ENCODE data around the gene DNAH14. TPM values are rescaled to one million over a fixed set of nuclear protein-coding genes. Genes with fewer than 3 reads are reported as not detected.

The DNAH14 gene
- polyA plus RNA-seq, 1 donor from 2014 or later, result 0.10 TPM

- H3K4me3 Mint-ChIP-seq, result peak overlapping the region in 1 of 4 donors; percentile 45
- no peaks in the 10 kb centered on the region for H3K9me3 Mint-ChIP-seq
- H3K27ac Mint-ChIP-seq, result peak overlapping the region in 2 of 3 donors; percentile 5 to 48
- peaks cover 36 to 51% (median 48%) of the 10 kb centered on the region in 3 donors for H3K4me1 Mint-ChIP-seq
- H3K27me3 Mint-ChIP-seq, result no peaks in the 10 kb centered on the region
- H3K36me3 Mint-ChIP-seq, result no peaks in the 10 kb centered on the region
These were observed 511.1 kb downstream of the DNAH14 start for GRCh38 chr1:225440380-225441221.

DNA sequence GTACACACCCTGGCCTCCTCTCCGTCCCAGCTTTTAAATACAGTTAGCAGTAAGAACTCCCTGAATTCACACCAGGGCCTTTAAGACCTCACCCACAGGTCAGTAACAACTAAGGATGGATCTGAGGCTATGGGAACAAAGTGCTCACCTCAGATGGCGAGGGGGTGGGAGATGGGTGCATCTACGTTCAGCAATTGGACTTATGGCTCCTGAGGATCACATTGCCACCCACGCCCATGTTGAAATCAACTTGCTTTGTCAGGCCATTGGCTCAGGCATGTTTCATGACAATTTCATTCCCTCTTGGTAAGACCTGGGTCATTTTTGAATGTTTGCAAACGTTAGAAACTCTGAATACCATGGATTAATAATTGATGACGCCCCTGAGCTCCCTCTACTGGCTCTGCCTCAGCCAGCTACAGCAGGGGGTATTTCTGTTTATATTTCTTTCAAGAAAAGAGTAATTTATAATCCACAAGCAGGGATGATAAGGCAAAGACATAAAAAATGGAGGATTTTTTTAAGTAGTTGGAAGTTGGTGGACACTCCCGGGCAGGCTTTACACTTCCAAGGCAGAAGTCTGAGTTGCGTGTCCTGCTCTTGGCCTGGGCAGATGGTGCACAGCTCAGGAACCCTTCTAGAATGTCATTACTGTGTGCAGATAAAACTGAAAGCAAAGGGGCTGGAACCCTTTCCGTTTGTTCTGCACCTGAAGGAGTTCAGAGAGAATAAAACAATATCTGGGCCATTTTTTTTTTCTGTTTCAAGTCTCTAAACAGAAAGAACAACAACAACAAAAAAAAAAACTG lies 512.0 kb downstream of the DNAH14 start:
- H3K27ac Mint-ChIP-seq, result peak overlapping the region in 2 of 3 donors; percentile 48 to 50
- peak overlapping the region in 2 of 4 donors; percentile 59 to 80 for H3K4me3 Mint-ChIP-seq
- no peaks in the 10 kb centered on the region for H3K36me3 Mint-ChIP-seq
- no peaks in the 10 kb centered on the region for H3K27me3 Mint-ChIP-seq
- peaks cover 31 to 49% (median 39%) of the 10 kb centered on the region in 3 donors for H3K4me1 Mint-ChIP-seq
- no peaks in the 10 kb centered on the region for H3K9me3 Mint-ChIP-seq

GRCh38 chr1:225442123-225442505 lies 512.6 kb downstream of the DNAH14 start:
- Mint-ChIP-seq H3K4me3 (peak overlapping the region in 2 of 4 donors; percentile 46 to 80), H3K27ac (peak overlapping the region in 2 of 3 donors; percentile 48 to 50), H3K27me3 (no peaks in the 10 kb centered on the region), H3K9me3 (no peaks in the 10 kb centered on the region), H3K4me1 (peaks cover 28 to 45% (median 34%) of the 10 kb centered on the region in 3 donors), H3K36me3 (no peaks in the 10 kb centered on the region)

DNA sequence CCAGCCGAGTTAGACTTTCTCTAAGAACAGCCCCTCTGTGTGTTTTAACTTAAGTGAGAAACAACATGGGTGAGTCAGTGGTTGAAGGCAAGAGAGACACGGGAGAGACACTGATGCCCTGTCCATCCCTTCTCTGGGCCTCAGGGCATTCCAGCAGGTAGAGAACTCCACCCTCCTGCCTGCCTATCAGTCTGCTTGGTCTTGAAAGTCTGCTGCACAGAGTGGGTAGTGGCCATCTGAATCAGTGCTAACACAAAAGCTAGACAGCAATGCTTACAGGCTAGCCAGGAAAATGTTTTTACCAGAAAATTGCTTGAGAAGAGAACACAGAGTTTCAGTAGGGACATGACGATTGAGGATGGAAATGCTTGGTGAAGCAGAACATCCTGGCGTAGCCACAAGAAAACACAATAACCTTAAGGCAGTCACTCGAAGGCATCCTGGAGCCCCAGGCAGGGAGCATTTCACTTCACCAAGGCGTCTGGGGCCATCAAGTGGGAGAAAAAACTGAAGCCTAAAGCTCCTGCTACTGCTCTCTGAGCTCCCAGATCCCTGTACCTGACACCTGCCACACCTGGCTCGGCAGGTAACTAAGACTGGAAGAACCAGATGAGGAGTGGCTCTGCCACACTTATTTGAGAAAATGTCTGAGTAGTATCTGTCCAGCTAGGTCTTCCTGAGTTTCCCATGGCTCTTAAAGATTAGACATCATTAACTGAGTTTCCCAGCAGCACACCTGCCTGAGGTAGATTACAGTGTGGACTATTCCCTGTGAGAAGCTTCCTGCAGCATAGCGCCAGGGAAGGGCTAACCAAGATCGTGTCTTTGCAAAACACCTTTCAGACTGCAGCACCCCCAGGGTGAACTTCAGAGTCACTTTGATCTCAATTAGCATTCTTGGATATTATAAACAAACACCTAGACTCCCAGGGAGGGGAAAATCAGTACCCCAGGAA lies 516.4 kb downstream of the DNAH14 start:
- peak overlapping the region in 3 of 4 donors; percentile 80 to 89 (median 86) for H3K4me3 Mint-ChIP-seq
- H3K4me1 Mint-ChIP-seq, result peaks cover 27 to 47% (median 29%) of the 10 kb centered on the region in 3 donors
- no peaks in the 10 kb centered on the region for H3K9me3 Mint-ChIP-seq
- no peaks in the 10 kb centered on the region for H3K36me3 Mint-ChIP-seq
- no peaks in the 10 kb centered on the region for H3K27me3 Mint-ChIP-seq
- peak overlapping the region; percentile 59 to 94 (median 79) for H3K27ac Mint-ChIP-seq

DNA sequence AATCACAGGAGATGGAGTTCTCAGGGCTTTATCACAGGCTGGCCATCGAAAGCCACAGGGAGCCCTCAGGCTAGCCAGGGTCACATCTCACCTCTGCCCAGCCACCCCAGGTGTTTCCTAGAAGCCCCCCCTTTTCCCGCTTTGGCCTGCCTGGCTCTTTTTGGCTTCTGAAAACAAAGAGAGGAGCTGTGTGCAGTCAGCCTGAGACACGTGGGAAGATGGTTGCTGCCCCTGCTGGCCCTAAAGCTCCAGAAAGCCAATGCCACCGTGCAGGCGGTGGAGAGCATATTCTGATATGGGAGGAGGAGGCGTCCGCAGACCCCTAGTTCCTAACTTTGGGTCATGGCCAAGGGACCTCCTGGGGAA lies 517.1 kb downstream of the DNAH14 start:
- H3K36me3 Mint-ChIP-seq, result no peaks in the 10 kb centered on the region
- H3K27me3 Mint-ChIP-seq, result no peaks in the 10 kb centered on the region
- no peak overlapping the region for H3K27ac Mint-ChIP-seq
- H3K4me1 Mint-ChIP-seq, result peaks cover 25 to 46% (median 27%) of the 10 kb centered on the region in 3 donors
- H3K9me3 Mint-ChIP-seq, result no peaks in the 10 kb centered on the region
- no peak overlapping the region for H3K4me3 Mint-ChIP-seq

DNA sequence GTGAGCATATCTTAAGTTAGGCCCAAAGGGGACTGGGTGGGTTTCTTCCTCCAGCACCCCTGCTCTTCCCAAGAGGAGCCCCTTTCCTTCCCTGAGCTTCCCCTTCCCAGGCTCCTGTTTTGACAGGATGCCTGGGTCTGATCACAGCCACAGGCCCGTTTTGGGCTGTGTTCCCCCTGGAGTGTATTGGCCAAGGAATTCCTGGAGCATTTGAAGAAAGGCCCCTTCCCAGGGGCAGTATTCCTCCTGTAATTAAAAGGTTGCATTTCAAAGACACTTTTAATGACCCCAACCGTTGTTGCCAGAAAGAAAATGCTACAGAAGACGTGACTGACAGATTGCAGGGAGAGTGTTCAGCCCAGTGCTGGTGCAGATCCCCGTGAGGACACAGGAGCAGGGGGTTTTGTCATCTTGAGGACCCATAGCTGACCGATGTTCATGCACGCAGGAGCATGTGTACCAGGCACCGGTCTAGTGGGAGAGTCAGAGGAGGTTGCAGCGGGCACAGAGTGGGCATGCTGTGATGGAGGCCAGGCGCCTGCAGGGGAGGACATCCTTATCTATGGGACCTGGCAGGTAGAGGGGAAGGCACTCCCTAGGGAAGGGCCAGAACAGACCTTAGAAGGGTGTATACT lies 517.6 kb downstream of the DNAH14 start:
- no peaks in the 10 kb centered on the region for H3K9me3 Mint-ChIP-seq
- H3K4me1 Mint-ChIP-seq, result peaks cover 21 to 41% (median 22%) of the 10 kb centered on the region in 3 donors
- no peaks in the 10 kb centered on the region for H3K27me3 Mint-ChIP-seq
- H3K4me3 Mint-ChIP-seq, result no peak overlapping the region
- no peaks in the 10 kb centered on the region for H3K36me3 Mint-ChIP-seq
- H3K27ac Mint-ChIP-seq, result peak overlapping the region; percentile 30 to 59 (median 41)

- no peaks in the 10 kb centered on the region for H3K9me3 Mint-ChIP-seq
- no peak overlapping the region for H3K4me3 Mint-ChIP-seq
- no peaks in the 10 kb centered on the region for H3K27me3 Mint-ChIP-seq
- H3K4me1 Mint-ChIP-seq, result peaks cover 18 to 37% (median 22%) of the 10 kb centered on the region in 3 donors
- H3K27ac Mint-ChIP-seq, result peak overlapping the region in 2 of 3 donors; percentile 30 to 41
- no peaks in the 10 kb centered on the region for H3K36me3 Mint-ChIP-seq
These were observed 518.2 kb downstream of the DNAH14 start for GRCh38 chr1:225447650-225448089.

DNA sequence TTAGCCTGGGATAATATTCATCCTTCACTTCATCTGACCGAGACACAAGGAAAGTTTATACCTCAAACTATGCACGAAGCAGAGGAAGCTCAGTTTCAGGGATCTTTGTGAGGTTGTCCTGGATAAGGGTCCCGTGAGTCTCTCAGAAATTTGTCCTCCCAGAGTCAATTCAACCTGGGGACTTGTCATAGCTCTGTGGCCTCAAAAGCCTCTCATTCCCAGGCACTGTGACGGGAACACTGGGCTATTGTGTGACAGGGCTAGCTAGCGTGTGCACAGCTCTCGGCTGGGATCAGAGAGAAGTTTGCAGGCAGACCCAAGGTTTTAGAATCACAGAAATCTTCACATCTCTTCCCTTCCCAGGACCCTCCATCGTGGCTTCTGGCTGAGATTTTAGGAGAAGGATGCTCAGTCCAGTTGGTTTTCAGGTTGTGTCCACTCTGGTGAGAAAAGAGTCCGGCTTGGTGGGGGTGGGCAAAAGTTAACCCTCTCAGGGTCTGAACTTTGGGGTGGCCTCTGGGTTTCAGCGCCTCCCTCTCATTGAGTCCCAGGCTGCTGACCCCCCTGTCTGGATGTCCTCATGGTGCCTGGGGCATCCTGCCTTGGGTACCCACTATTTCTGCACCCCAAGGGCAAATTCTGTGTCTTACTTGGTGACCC lies 518.8 kb downstream of the DNAH14 start:
- H3K36me3 Mint-ChIP-seq, result no peaks in the 10 kb centered on the region
- H3K4me3 Mint-ChIP-seq, result no peak overlapping the region
- H3K4me1 Mint-ChIP-seq, result peaks cover 13 to 31% (median 22%) of the 10 kb centered on the region in 3 donors
- no peak overlapping the region for H3K27ac Mint-ChIP-seq
- no peaks in the 10 kb centered on the region for H3K9me3 Mint-ChIP-seq
- H3K27me3 Mint-ChIP-seq, result no peaks in the 10 kb centered on the region
